Lung microvascular endothelial cell (primary cell): ENCODE measurements around the gene DCTN1. TPM values are rescaled to one million over a fixed set of nuclear protein-coding genes. Genes with fewer than 3 reads are reported as not detected.
"Not testable (repeated sequence)": the region's sequence is repeated elsewhere in the genome, so short reads cannot be mapped to it uniquely, and the experiment has no call there.

Experiments used
- DNase-seq, 2 donors: peaks; one replicate each; pipeline versions ENCODE4 v3.0.0 to v3.0.0-alpha.2; 2010; ENCODE audit warnings: low read depth in 2 of 2
- total RNA-seq: library from RNA; depleted of rRNA; stranded (reverse); fragments of >200 nt; gene quantifications from 2 replicates; pipeline ENCODE4 v1.2.1, GENCODE V29; 2014

Gene DCTN1
- total RNA-seq, 1 donor from 2014 or later: 117 TPM

DNA sequence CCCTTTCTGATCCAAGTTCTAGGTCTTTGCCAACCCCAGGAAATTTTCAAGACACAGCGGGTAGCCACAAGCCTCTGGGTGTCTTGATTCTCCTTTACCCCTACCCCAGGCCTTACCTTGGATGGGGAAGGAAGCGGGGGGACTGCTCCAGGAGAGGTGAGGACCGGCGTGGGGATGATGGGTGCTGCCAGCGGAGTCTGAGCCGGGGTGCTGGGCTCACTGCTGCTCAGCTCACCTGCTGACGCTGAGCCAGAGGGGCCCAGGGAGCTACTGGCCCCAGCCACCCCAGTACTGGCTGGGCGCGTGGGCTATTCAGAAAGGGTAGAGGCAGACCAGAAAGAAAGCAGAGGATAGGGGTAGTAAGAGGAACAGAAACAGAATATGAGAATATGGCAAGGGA lies 8.7 kb downstream of the DCTN1 start:
- no peak for DNase-seq

DNA sequence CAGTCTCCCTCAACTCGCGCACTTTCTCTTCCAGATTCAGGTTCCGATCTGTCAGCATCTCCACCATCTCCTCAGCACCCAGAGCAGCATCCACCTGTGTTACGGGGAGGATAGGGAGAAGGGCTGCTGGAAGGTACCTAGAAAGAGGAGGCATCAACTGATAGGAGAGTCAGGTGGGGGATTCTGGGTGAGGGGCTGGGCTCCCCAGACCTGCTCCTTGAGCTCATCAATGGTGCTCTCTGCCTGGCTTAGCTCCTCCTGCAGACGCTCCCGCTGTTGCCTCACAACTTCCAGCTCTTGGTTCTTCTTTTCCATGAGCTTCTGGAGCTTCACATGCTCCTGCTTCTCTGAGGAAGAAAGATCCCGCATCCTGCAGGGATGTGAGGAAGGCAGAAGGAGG lies 10.1 kb downstream of the DCTN1 start:
- DNase-seq: no peak

DNA sequence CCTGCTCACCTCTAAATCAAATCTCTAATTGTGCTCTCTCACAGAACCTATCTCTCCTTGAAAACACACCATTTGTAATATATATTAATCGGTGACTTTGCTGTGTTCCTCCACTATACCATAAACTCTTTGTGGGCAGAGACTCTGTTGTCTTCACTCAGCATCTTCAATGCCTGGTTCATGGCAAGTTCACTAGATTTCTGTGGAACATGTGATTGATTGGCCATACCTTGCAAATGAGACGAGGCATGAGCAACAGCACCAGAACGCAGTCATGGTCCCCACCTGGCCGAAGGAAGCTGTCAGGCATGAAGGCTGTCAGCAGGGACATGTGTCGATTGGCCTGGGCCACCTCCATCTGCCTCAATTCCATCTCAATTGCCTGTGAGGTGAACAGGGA lies 11.6 kb downstream of the DCTN1 start:
- DNase-seq: no peak

DNA sequence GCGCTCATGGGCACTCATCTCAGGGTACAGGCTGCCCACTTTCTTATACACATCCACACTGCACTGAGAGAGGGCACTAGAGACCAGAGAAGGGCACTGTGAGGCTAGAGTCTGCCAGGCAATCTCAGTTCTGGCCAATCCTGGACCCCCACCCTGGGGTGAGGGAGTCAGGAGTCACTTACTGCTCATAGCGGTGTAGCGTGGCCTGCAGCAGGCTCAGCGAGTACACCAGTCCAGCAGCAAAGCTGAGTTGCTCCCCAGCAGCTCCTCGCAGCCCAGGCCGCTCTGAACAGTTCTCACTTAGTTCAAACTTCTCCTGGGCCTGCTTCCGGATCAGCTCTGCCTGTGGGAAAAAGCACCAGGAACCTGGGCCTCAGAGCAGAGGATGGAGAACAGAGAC lies 12.3 kb downstream of the DCTN1 start:
- DNase-seq: no peak

DNA sequence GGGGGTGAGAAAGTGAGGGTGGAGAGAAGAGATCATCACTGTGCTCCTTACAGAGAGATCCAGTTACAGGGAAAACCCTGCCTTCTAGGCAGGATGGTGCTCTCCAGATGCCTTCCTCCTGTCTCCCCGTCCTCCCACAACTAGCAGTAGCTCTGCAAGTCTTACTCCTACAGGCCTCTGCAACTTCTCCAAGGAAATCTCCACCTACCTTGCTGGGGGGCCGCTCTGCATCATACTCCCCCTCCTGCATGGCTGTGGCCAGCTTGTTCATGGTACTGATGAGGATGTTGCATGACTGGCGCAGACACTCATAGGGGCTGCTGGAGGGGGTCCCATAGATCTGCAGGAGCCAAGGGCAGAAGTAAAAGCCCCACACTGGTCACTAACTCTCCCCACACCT lies 14.1 kb downstream of the DCTN1 start:
- no peak for DNase-seq

DNA sequence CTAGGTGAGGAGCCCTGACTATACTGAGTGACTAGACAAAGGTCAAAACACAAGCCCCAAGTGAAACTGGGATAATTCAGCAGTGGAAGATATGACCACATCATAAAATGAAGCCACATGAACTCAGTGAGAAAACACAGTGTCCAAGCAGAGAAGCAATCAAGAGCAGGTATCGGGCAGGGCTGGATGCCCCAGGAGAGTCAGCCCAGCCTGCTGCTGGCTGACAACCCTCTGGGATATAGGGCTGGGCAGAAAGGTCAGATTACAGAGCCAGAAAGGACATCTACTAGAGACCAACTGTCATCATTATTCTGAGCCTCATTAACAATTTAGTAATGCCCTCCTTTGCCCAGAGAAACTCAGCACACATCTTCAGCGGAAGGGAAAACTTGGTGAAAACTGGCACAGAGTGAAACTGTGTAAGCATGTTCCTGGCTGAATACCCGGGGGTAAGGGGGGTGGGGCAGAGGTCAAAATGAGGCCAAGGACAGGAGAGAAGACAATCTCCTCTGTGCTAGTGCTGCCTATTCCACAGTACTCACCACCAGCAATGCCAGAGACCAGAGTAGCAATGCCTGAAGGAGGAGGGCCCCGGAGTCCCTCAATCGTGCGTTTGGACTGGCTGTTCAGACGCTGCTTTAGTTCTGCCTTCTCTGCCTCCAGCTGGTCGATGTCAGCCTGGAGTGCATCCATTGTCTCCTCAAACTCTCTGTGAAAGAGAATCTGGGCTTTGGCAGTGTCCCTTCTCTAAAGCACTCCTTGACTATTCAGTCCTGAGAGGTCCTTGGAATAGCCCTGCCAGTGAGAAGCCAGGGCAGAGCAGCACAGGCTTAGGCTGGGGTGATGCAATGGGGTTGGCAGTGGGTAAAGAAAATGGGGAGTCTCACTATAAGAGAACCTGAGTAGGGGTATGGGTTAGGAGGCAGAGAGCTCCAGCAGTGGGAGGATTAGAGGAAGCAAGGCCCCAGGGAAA lies 15.3 kb downstream of the DCTN1 start:
- no peak for DNase-seq

DNA sequence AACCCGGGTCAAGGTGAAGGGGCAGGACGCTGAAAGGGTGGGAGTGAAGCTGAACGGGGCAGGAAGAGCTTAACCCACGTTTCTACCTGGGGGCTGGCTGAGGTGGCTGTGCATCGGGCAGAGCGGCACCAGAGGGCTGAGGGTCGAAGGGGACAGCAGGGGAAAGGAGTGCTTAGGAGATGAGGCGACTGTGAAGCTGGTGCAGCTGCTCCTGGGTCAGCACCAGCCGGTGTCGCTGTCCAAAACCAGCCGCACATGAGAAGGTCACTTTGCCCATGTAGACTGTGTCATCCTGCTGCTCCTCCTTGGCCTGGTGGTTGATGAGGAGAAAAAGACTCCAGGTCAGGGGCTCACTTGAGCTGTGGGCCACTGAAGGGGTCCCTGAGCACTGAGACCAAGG lies 18.8 kb downstream of the DCTN1 start:
- DNase-seq: no peak

DNA sequence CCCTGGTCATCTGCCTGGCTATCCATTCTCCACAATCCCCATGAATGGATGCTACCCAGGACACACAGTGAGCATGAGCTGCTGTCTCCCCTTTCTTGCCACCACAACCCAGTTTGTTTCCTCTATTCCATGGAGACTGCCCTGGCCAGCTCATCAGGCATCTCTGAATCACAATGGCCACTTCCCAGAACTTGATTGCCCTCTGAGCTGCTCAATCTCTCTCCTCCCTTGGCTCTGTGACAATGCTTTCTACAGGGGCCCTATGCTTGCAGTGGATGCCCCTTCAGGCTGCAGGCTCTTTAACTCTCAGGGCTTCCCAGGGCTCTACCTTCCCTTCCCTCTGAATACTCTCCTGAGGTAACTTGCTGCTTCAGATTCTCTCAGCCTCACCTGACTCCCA lies 22.5 kb downstream of the DCTN1 start:
- DNase-seq: no peak

DNA sequence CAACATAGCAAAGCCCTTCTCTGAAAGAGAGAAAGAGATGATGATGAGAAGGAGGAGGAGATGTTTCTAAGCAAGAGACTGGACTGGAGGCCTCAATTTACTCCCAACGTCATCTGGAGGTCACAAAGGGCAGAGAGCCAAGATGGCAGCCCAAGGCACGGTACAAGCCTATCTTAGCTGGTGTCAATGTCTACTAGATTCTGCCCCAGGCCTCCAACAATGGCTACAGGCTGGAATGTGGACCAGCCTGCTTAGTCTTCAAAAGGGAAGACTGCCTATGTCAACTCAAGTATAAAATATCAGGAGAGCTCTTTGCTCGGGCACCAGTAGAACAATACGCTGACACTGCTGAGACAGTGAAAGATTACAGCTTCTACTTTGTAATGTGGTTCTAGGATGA lies 30.2 kb downstream of the DCTN1 start:
- no peak for DNase-seq

DNA sequence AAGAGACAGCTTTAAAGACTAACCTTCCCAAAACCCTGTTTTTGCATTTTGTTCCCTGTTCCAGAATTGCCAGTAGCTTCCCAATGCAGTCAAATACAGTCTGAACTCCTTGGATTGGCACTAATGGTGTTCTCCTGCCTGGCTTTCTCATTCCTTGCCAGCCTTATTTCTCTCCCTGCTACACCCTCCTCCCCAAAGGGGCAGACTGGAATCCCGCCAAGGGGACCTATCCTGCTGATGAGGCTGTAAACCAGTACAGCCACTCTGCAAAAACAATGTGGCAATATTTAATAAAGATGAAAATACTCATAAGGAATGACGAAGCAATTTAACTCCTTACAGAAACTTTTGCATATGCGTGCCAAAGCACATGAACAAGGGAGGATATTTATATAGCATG lies 32.4 kb downstream of the DCTN1 start:
- no peak for DNase-seq

DNA sequence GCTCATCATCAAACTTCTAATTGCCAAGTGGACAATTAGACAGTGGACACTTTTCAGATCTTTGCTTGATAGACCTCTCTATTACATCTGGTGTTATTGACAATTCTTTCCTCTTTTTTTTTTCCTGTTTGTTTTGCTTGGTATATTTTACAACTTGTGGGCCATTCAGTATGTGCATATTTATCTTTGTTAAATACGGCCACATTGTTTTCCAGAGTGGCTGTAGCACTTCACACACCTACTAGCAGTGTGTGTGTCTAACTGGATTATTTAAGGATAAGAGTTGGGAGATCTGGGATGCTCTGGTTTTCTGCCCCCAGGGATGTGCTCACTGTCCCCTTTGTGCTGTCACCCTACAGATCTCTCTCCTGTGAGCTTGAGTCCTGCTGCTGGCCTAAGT lies 32.8 kb downstream of the DCTN1 start:
- no peak for DNase-seq

DNA sequence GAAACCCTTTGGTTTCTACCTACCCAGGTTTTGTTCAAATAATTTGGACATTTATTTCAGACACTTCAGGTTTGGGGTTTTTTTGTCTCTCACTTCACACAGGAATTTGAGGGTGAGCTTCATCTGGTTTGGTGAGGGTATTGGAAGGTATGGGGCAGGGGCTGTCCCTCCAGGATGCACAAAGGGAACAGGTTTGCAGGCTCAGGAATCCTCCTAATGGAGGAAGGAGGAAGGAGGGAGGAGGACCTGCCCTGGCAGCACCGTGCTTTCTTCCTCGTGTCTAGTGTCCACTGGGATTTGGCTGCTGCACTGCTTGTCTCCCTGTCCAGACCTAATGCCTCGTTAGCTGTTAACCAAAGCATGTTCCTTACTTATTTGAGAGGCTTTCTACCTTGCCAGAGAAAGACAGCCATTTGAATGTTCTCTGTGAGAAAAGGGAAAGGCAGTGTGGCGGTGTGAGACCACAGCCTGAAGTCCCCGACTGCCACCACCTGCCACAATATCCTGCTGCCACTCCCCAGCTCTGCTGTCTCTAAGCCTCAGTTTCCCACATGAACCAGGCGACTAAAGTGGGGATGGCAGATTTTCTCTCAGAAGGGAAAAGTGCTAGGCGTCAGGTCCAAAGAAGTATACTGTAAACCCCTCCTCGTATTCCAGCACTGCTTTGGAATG lies 34.7 kb downstream of the DCTN1 start:
- DNase-seq: no peak

DNA sequence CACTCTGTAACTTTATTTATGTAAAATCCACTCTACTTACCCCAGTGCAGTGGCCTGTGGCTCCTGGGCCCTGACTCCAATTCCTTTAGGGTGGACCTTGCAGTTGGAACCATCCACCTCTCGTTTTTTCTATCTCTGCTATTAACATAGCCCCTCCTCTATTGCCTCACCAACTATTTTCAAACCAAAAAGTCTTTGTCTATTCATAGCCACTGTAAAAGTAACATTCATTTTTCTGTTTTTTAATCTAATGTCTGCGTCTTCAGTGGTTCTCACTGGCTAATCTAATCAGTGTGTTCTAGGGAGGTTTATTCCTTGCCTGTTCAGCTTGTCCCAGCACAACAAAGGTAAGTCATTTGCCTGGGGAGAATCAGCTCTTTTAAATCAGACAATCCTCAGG lies 36.8 kb downstream of the DCTN1 start, which contains the start of gene SLC4A5:
Gene SLC4A5, minus strand, starts transcription at position 101 of the 400 bp plus-strand sequence. CDS start 28,393 bp downstream, outside the sequence.
- no peak for DNase-seq

DNA sequence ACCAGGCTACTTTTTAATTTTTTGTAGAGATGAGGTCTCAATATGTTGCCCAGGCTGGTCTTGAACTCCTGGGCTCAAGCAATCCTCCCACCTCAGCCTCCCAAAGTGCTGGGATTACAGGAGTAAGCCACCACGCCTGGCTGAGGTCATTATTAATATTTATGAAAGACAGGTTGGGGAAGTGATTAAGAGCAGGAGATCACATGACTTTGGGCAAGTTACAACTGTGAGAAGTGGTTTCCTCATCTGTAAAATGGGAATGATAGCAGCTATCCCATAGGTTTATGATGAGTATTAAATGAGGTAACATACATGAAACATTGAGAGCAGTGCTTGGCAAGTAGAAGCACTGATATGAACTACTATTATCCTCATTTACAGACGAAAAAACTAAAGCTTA lies 43.9 kb downstream of the DCTN1 start:
- DNase-seq: not testable (repeated sequence)

DNA sequence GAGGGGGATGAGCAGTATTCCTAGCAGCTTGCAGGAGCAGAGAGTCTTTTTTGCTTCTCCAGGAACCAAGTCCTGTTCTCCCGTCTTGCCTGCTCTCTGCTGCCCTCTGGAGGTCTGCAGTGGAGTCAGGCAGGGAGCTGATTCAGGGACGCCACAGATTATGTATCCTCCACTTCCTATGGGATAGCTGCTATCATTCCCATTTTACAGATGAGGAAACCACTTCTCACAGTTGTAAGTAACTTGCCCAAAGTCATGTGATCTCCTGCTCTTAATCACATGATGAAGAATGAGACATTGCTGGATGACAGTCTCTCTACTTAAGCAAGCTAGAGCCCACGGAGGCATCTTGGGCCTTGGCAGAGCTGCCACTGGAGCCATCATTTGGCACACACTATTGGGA lies 45.2 kb downstream of the DCTN1 start:
- peak; percentile 75 for DNase-seq

DNA sequence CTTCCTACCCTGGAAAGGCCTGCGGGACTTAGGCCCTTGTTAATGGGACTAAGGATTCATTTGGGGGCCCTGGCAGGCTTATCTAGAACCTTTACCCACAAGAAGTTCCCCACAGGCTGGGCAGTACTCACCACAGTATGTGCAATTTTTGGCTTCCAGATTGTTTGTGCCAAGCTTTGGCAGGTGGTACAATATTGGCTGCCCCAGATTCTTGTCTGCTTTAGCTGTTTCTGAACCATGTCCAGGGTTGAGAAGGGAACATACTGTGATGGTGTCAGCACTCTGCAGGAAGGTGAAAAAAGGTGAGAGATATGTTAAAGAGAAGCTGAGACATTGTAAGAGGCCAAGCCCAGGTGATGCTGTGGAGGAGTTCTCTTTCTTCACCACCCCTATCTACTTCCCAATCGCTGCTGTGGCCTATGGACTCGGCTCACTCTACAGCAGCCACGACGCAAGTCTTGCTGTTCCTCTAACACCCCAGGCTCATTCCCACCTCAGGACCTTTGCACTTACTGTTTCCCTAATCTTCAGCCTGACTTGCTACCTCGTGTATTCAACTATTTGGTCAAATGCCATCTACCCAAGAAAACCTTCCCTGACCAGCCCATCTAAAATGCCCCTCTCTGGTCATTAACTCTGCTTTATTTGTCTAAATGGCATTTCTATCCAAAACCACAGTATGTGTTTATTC lies 46.1 kb downstream of the DCTN1 start:
- no peak for DNase-seq

DNA sequence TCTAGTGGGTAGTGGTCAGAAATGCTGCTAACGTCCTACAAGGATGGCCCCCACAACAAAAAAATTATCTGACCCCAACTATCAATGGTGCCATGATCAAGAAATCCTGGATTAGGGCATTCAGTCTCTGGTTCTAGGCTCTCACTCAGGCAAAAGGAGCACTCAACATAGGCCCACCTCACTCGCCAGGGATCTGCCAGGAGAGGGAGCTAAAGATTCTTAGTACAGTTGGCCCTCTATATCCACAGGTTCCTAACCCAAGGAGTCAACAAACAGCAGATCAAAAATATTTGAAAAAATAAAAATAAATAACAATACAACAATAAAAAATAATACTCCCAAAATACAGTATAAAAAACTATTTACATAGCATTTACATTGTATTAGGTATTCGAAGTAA lies 46.9 kb downstream of the DCTN1 start:
- DNase-seq: peak; percentile 37 to 79

DNA sequence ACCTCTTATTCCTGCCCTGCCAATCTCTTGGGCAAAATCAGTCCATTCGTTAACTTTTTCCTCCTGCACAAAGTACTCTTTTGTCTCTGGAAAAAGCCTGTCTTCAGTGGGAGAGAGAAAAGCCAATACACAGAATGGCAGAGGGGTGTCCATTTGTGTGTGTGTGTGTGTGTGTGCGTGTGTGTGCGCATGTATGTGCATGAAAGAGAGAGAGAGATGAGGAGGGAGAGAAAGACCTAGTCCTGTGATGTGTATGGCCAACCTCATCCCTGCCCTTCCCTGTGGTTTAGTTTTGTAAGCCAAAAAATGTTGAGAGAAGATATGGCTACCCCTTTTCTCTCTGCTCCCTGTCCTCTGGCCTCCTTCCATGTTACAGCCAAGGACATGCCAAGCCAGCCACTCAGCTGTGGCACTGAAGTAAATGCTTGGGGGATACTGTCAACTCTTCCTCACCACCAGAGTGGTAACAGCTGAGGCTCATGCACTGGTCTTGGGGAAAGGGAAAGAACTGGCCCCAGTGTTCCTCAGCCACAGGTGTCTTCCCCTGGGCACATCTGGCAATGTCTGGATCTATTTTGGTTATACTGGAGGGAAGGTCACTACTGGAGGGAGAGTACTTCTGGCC lies 47.4 kb downstream of the DCTN1 start:
- DNase-seq: no peak

DNA sequence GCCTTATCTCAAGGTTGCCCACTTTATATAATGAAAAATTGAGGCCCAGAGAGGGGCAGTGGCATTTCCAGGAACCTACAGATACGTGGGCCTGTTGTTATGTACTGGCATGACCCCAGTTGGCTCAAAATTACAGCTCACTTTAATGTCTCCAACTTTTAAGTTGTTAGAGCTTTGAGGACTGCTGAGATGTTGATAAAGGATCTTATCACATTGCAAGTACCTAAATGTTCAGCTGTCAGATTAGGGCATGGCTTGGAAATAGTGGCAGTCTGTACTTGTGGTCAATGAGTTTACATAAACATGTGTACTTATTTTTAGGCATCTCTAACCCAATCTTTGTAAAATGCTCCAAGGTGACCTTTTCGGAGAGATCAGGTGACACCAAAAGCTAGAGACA lies 51.5 kb downstream of the DCTN1 start:
- no peak for DNase-seq

DNA sequence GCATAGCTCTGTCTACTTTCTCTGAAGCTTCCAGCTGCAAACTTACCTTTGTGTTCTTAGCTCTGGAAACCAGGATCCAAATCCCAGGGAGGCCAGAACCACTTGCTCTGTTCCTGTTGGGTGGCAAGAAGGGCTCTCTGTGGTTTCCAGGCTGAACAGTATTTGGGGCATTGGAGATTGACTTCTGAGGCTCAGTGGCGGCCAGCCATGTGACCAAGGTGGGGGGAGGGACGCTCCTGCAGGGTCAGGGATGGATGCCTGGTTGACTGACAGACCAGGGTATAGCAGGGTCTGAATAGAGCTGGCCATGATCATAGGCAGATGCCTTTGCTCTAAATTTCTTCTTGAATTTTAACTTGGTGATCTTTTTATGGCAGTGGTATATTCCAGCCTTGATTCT lies 52.0 kb downstream of the DCTN1 start:
- no peak for DNase-seq

DNA sequence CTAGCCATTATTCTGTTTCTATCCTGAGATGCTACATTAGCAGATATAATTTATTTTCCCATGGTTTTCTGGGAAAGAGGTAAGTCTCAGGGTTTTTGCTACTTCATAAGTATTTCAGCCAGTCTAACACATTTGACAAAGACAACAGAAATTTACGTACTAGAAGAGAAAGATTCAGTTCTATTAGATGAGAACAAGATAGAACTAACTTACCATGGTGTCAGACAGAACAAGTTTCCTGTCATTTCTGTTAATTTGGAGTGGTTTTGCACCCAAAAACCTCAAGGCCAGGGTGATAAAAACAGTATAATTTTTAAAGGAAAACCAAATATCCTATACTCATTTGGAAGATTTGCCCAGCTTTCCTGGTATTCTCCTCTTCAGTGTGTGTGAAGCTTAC lies 52.5 kb downstream of the DCTN1 start:
- no peak for DNase-seq

DNA sequence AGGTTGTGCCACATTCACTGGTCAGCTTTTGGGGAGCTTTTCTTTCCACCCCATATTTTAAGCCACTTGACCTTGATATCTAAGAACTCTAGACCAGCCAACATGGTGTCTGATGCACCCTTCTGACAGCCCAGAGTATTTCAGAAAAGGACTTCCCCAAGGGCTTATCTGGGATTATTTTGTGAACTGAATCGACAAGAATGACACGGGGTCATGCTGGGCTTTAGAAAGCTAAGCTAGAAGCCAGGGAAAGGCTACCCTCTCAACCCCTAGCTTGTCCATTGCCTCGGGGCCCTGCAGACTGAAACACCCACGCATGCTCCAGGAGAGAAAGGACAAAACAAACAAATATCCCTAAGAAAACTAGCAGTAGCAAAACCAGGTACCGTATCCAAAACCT lies 52.9 kb downstream of the DCTN1 start:
- no peak for DNase-seq
